Osteoblast (primary cell): ENCODE data around the gene IL4I1. TPM values are rescaled to one million over a fixed set of nuclear protein-coding genes. Genes with fewer than 3 reads are reported as not detected.
A peak's percentile ranks its signal among the peaks of the same experiment; 100 is the strongest.

Experiments
- DNase-seq: peaks from one replicate; pipeline ENCODE4 v3.0.0; 2011; ENCODE audit warnings: low spot score, mixed read lengths; ENCODE audit not compliant: insufficient read length; ENCODE audit errors: missing footprints
- H2AFZ ChIP-seq: 2 replicates; pipeline ENCODE4 v1.6.0; 2011; ENCODE audit warnings: mild to moderate bottlenecking, low read length
- H3K27ac ChIP-seq: 2 replicates; pipeline ENCODE4 v1.5.1; 2011; ENCODE audit warnings: mild to moderate bottlenecking, low read depth, low read length, moderate library complexity
- H3K27me3 ChIP-seq: 2 replicates; pipeline ENCODE4 v1.6.0; 2012; ENCODE audit warnings: mild to moderate bottlenecking, control low read depth, inconsistent platforms, low read length, moderate library complexity; ENCODE audit not compliant: insufficient read depth
- H3K36me3 ChIP-seq: 2 replicates; pipeline ENCODE4 v1.5.1; 2011; ENCODE audit warnings: mild to moderate bottlenecking, low read length, control low read depth, moderate library complexity; ENCODE audit not compliant: insufficient read depth
- H3K4me1 ChIP-seq: 2 replicates; pipeline ENCODE4 v1.5.1; 2011; ENCODE audit warnings: mild to moderate bottlenecking, low read length, control low read depth, moderate library complexity; ENCODE audit not compliant: insufficient read depth
- H3K4me2 ChIP-seq: 2 replicates; pipeline ENCODE4 v1.6.0; 2011; ENCODE audit warnings: mild to moderate bottlenecking, low read length; ENCODE audit not compliant: insufficient read depth
- H3K4me3 ChIP-seq: fragments of 200-600 bp; sonication (generic); 3 replicates; pipeline ENCODE4 v1.5.1; 2012; ENCODE audit warnings: mild to moderate bottlenecking, low read length, inconsistent platforms; ENCODE audit not compliant: insufficient read depth
- H3K79me2 ChIP-seq: 2 replicates; pipeline ENCODE4 v1.6.0; 2012; ENCODE audit warnings: mild to moderate bottlenecking, low read length, control low read depth, inconsistent platforms; ENCODE audit not compliant: insufficient read depth
- H3K9me3 ChIP-seq: 2 replicates; pipeline ENCODE4 v1.5.1; 2011; ENCODE audit warnings: low read depth, low read length, control low read depth
- H4K20me1 ChIP-seq: 2 replicates; pipeline ENCODE4 v1.6.0; 2012; ENCODE audit warnings: mild to moderate bottlenecking, low read length, control low read depth; ENCODE audit not compliant: insufficient read depth
- total RNA-seq: library from RNA; depleted of rRNA; stranded (reverse); fragments of >200 nt; gene quantifications from 2 replicates; pipeline ENCODE4 v1.2.3, GENCODE V29; 2012
- TF ChIP-seq, protein P1 (sequence below): IDR thresholded peaks from 2 replicates; pipeline ENCODE4 v1.5.1; 2011; ENCODE audit warnings: mild to moderate bottlenecking, low read depth, low read length, moderate library complexity; ENCODE audit errors: extremely low read depth

Gene IL4I1
- total RNA-seq, 1 donor, result 1.4 TPM

GRCh38 chr19:49878744-49879070 lies 18.0 kb downstream of the IL4I1 start:
- Histone ChIP-seq H3K9me3 (no peaks in the 10 kb centered on the region), H2AFZ (no peak overlapping the region), H3K4me1 (peaks cover 20% of the 10 kb centered on the region), H3K36me3 (peaks cover 39% of the 10 kb centered on the region), H3K27ac (peak overlapping the region; percentile 100), H3K79me2 (peaks cover 36% of the 10 kb centered on the region), H3K4me3 (peak overlapping the region; percentile 100), H4K20me1 (peaks cover 4% of the 10 kb centered on the region), H3K4me2 (peak overlapping the region; percentile 94), H3K27me3 (no peaks in the 10 kb centered on the region)
- DNase-seq, result no peak
- TF ChIP-seq, protein P1, sequence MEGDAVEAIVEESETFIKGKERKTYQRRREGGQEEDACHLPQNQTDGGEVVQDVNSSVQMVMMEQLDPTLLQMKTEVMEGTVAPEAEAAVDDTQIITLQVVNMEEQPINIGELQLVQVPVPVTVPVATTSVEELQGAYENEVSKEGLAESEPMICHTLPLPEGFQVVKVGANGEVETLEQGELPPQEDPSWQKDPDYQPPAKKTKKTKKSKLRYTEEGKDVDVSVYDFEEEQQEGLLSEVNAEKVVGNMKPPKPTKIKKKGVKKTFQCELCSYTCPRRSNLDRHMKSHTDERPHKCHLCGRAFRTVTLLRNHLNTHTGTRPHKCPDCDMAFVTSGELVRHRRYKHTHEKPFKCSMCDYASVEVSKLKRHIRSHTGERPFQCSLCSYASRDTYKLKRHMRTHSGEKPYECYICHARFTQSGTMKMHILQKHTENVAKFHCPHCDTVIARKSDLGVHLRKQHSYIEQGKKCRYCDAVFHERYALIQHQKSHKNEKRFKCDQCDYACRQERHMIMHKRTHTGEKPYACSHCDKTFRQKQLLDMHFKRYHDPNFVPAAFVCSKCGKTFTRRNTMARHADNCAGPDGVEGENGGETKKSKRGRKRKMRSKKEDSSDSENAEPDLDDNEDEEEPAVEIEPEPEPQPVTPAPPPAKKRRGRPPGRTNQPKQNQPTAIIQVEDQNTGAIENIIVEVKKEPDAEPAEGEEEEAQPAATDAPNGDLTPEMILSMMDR, result no peak

GRCh38 chr19:49877879-49878743 lies 18.6 kb downstream of the IL4I1 start:
- DNase-seq, result peak; percentile 100
- peaks cover 41% of the 10 kb centered on the region for H3K79me2 ChIP-seq
- no peaks in the 10 kb centered on the region for H3K27me3 ChIP-seq
- peak overlapping the region; percentile 96 for H2AFZ ChIP-seq
- H3K9me3 ChIP-seq, result no peaks in the 10 kb centered on the region
- peaks cover 4% of the 10 kb centered on the region for H4K20me1 ChIP-seq
- peaks cover 20% of the 10 kb centered on the region for H3K4me1 ChIP-seq
- TF ChIP-seq, protein P1, result no peak
- H3K36me3 ChIP-seq, result peaks cover 33% of the 10 kb centered on the region
- H3K4me2 ChIP-seq, result peak overlapping the region; percentile 94
- H3K4me3 ChIP-seq, result peak overlapping the region; percentile 100
- peak overlapping the region; percentile 100 for H3K27ac ChIP-seq

- Histone ChIP-seq H3K27ac (peak within 1 kb of the TSS; percentile 100), H2AFZ (peak within 1 kb of the TSS; percentile 98), H3K9me3 (no peaks in the 10 kb centered on the region), H3K36me3 (peaks cover 26% of the 10 kb centered on the region), H3K4me1 (peaks cover 20% of the 10 kb centered on the region), H3K4me2 (peak within 1 kb of the TSS; percentile 94), H4K20me1 (peaks cover 4% of the 10 kb centered on the region), H3K27me3 (no peaks in the 10 kb centered on the region), H3K79me2 (peaks cover 46% of the 10 kb centered on the region), H3K4me3 (peak within 1 kb of the TSS; percentile 100)
- DNase-seq, result peak; percentile 100
- TF ChIP-seq, protein P1, result no peak
Measured at GRCh38 chr19:49877020-49877878, 19.4 kb downstream of the IL4I1 start, which contains the start of the genes AKT1S1 and TBC1D17. AKT1S1 (minus strand) TSS chr19:49877355; CDS start chr19:49873295, 4,060 bp downstream. TBC1D17 (plus strand) TSS chr19:49877702; CDS start chr19:49877724, 22 bp downstream.
